GM23338 (cell line): Measurements from ENCODE around the gene PPP1R16B. TPM values are rescaled to one million over a fixed set of nuclear protein-coding genes. Genes with fewer than 3 reads are reported as not detected.

ENCODE experiments used
- CREB1 ChIP-seq: fragments of 250-450 bp; sonication (Bioruptor Pico); IDR thresholded peaks from 2 replicates; pipeline ENCODE4 v1.5.0; 2020; ENCODE audit warnings: low read depth, mild to moderate bottlenecking, moderate library complexity
- EZH2 ChIP-seq: fragments of 200-600 bp; sonication (generic); IDR thresholded peaks from one replicate; pipeline ENCODE4 v1.8.0; 2017; ENCODE audit warnings: antibody characterized with exemption, mild to moderate bottlenecking, low read depth; ENCODE audit not compliant: unreplicated experiment
- EZH2phosphoT487 ChIP-seq: fragments of 200-600 bp; sonication (generic); IDR thresholded peaks from one replicate; pipeline ENCODE4 v1.8.1; 2018; ENCODE audit warnings: antibody characterized with exemption; ENCODE audit not compliant: unreplicated experiment
- JUNB ChIP-seq: IDR thresholded peaks from one replicate; pipeline ENCODE4 v1.6.1; 2016; ENCODE audit warnings: antibody characterized with exemption; ENCODE audit not compliant: unreplicated experiment
- POLR2AphosphoS5 ChIP-seq: IDR thresholded peaks from 2 replicates; pipeline ENCODE4 v1.6.1; 2016; ENCODE audit warnings: antibody characterized with exemption, low read depth
- STAT1 ChIP-seq: IDR thresholded peaks from one replicate; pipeline ENCODE4 v1.6.1; 2016; ENCODE audit warnings: antibody characterized with exemption; ENCODE audit not compliant: unreplicated experiment
- ZNF331 ChIP-seq: fragments of 250-450 bp; sonication (Bioruptor Pico); IDR thresholded peaks from 2 replicates; pipeline ENCODE4 v1.5.0; 2020; ENCODE audit warnings: low read depth, mild to moderate bottlenecking, moderate library complexity
- polyA plus RNA-seq: library from polyadenylated mRNA; unstranded; fragments of >200 nt; fragmentation: Nextera tagmentation; extraction: Ambion mirVana; gene quantifications from 2 replicates; pipeline ENCODE4 v1.2.1, GENCODE V29; 2016
- total RNA-seq: library from RNA; depleted of rRNA; stranded (reverse); fragments of >200 nt; shearing (Covaris generic); gene quantifications from 2 replicates; pipeline ENCODE4 v1.2.3, GENCODE V29; 2014
- TF ChIP-seq, protein P1 (sequence below): fragments of 250-450 bp; sonication (Bioruptor Pico); IDR thresholded peaks from 2 replicates; pipeline ENCODE4 v1.5.0; 2020; ENCODE audit warnings: mild to moderate bottlenecking, moderate library complexity
- TF ChIP-seq, protein P2 (sequence below): IDR thresholded peaks from 2 replicates; pipeline ENCODE4 v1.6.1; 2016; ENCODE audit warnings: antibody characterized with exemption

PPP1R16B gene
- total and polyA plus RNA-seq, 2 experiments from 2014 or later = 1.6 to 11.5 TPM

DNA sequence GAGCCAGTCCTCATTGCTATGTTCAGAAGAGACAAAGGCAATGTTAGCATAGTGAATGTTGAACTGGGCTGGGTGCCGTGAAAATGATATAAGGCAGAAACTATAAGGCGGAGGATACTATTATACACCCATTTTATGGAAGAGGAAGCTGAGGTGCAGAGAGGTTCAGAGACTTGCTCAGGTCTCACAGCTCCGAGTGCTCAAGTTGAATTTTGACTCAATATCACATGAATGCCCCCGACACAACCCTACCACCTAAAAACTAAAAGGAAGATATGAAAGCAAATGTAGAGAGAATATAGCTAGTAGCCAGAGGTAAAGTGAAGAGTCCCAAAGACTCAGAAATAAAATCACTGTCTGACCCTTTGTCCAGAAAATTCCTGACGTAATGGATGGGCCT lies 56.7 kb downstream of the PPP1R16B start (continued):
- TF ChIP-seq, protein P1, sequence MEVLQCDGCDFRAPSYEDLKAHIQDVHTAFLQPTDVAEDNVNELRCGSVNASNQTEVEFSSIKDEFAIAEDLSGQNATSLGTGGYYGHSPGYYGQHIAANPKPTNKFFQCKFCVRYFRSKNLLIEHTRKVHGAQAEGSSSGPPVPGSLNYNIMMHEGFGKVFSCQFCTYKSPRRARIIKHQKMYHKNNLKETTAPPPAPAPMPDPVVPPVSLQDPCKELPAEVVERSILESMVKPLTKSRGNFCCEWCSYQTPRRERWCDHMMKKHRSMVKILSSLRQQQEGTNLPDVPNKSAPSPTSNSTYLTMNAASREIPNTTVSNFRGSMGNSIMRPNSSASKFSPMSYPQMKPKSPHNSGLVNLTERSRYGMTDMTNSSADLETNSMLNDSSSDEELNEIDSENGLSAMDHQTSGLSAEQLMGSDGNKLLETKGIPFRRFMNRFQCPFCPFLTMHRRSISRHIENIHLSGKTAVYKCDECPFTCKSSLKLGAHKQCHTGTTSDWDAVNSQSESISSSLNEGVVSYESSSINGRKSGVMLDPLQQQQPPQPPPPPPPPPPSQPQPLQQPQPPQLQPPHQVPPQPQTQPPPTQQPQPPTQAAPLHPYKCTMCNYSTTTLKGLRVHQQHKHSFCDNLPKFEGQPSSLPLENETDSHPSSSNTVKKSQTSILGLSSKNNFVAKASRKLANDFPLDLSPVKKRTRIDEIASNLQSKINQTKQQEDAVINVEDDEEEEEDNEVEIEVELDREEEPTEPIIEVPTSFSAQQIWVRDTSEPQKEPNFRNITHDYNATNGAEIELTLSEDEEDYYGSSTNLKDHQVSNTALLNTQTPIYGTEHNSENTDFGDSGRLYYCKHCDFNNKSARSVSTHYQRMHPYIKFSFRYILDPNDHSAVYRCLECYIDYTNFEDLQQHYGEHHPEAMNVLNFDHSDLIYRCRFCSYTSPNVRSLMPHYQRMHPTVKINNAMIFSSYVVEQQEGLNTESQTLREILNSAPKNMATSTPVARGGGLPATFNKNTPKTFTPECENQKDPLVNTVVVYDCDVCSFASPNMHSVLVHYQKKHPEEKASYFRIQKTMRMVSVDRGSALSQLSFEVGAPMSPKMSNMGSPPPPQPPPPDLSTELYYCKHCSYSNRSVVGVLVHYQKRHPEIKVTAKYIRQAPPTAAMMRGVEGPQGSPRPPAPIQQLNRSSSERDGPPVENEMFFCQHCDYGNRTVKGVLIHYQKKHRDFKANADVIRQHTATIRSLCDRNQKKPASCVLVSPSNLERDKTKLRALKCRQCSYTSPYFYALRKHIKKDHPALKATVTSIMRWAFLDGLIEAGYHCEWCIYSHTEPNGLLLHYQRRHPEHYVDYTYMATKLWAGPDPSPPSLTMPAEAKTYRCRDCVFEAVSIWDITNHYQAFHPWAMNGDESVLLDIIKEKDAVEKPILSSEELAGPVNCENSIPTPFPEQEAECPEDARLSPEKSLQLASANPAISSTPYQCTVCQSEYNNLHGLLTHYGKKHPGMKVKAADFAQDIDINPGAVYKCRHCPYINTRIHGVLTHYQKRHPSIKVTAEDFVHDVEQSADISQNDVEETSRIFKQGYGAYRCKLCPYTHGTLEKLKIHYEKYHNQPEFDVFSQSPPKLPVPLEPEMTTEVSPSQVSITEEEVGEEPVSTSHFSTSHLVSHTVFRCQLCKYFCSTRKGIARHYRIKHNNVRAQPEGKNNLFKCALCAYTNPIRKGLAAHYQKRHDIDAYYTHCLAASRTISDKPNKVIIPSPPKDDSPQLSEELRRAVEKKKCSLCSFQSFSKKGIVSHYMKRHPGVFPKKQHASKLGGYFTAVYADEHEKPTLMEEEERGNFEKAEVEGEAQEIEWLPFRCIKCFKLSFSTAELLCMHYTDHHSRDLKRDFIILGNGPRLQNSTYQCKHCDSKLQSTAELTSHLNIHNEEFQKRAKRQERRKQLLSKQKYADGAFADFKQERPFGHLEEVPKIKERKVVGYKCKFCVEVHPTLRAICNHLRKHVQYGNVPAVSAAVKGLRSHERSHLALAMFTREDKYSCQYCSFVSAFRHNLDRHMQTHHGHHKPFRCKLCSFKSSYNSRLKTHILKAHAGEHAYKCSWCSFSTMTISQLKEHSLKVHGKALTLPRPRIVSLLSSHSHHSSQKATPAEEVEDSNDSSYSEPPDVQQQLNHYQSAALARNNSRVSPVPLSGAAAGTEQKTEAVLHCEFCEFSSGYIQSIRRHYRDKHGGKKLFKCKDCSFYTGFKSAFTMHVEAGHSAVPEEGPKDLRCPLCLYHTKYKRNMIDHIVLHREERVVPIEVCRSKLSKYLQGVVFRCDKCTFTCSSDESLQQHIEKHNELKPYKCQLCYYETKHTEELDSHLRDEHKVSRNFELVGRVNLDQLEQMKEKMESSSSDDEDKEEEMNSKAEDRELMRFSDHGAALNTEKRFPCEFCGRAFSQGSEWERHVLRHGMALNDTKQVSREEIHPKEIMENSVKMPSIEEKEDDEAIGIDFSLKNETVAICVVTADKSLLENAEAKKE (CRISPR knock-in tag) = no peak
- no peak for TF ChIP-seq POLR2AphosphoS5
- TF ChIP-seq, protein P2, sequence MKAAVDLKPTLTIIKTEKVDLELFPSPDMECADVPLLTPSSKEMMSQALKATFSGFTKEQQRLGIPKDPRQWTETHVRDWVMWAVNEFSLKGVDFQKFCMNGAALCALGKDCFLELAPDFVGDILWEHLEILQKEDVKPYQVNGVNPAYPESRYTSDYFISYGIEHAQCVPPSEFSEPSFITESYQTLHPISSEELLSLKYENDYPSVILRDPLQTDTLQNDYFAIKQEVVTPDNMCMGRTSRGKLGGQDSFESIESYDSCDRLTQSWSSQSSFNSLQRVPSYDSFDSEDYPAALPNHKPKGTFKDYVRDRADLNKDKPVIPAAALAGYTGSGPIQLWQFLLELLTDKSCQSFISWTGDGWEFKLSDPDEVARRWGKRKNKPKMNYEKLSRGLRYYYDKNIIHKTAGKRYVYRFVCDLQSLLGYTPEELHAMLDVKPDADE = no peak
- TF ChIP-seq STAT1 = no peak
- TF ChIP-seq ZNF331 (CRISPR knock-in tag) = no peak
- no peak for TF ChIP-seq JUNB
- no peak for TF ChIP-seq CREB1 (CRISPR knock-in tag)
- TF ChIP-seq EZH2 = no peak
- TF ChIP-seq EZH2phosphoT487 = no peak
